Caco-2 (cell line): ENCODE results near the gene ZNF30. TPM values are rescaled to one million over a fixed set of nuclear protein-coding genes. Genes with fewer than 3 reads are reported as not detected.

ENCODE experiments used
- Bru-seq: library from RNA; stranded (reverse); fragments of 400-500 nt; gene quantifications from one replicate; lab custom pipeline; 2021; lab: Mats Ljungman, UMichigan
- BruChase-seq, 2 experiments: library from RNA; stranded (reverse); fragments of 400-500 nt; gene quantifications; one replicate each; lab custom pipeline; 2021; lab: Mats Ljungman, UMichigan
- BruUV-seq: library from RNA; stranded (reverse); fragments of 400-500 nt; replicated peaks from 2 replicates; lab custom pipeline; 2021; lab: Mats Ljungman, UMichigan
- CTCF ChIA-PET: fragments of 300-600 bp; sonication (Branson Sonifier 250); formaldehyde crosslinking; loops from one replicate; lab custom pipeline; 2022; ENCODE audit warnings: antibody characterized with exemption; lab: Charles Lee
- POLR2A ChIA-PET: fragments of 300-600 bp; sonication (Branson Sonifier 250); formaldehyde crosslinking; loops from one replicate; lab custom pipeline; 2022; ENCODE audit warnings: antibody characterized with exemption; lab: Charles Lee
- DNase-seq, 2 experiments: peaks; one replicate each; pipeline versions ENCODE4 v3.0.0 to v3.0.0-alpha.2; 2020 to 2022
- H3K27me3 ChIP-seq: replicated peaks from 2 replicates; pipeline ENCODE4 v1.6.0; 2011; ENCODE audit warnings: low read length; ENCODE audit not compliant: control insufficient read depth, insufficient read depth
- H3K36me3 ChIP-seq: 2 replicates; pipeline ENCODE4 v1.5.1; 2011; ENCODE audit warnings: low read length; ENCODE audit not compliant: control insufficient read depth, insufficient read depth
- H3K4me1 ChIP-seq: fragments of 250-450 bp; sonication (Bioruptor Pico); 2 replicates; pipeline ENCODE4 v1.5.1; 2020; ENCODE audit warnings: mild to moderate bottlenecking
- H3K4me3 ChIP-seq: 2 replicates; pipeline ENCODE4 v1.5.1; 2011; ENCODE audit warnings: low read depth, mild to moderate bottlenecking, control low read depth, low read length
- H3K9me3 ChIP-seq: fragments of 250-450 bp; sonication (Bioruptor Pico); 2 replicates; pipeline ENCODE4 v1.5.1; 2020; ENCODE audit warnings: mild to moderate bottlenecking, moderate library complexity
- H3K27ac Mint-ChIP-seq: one replicate; pipeline ENCODE4 v1.8.0; 2022; ENCODE audit warnings: mixed read lengths; ENCODE audit not compliant: unreplicated experiment
- H3K27me3 Mint-ChIP-seq: one replicate; pipeline ENCODE4 v1.8.0; 2022; ENCODE audit warnings: mixed read lengths; ENCODE audit not compliant: insufficient read depth, unreplicated experiment
- H3K36me3 Mint-ChIP-seq: one replicate; pipeline ENCODE4 v1.8.0; 2022; ENCODE audit warnings: mild to moderate bottlenecking, mixed read lengths; ENCODE audit not compliant: insufficient read depth, unreplicated experiment
- H3K4me1 Mint-ChIP-seq: one replicate; pipeline ENCODE4 v1.8.0; 2022; ENCODE audit warnings: low read depth, mixed read lengths; ENCODE audit not compliant: unreplicated experiment
- H3K4me3 Mint-ChIP-seq: one replicate; pipeline ENCODE4 v1.8.0; 2022; ENCODE audit warnings: mild to moderate bottlenecking, moderate library complexity, mixed read lengths; ENCODE audit not compliant: unreplicated experiment
- H3K9me3 Mint-ChIP-seq: one replicate; pipeline ENCODE4 v1.8.0; 2022; ENCODE audit warnings: mixed read lengths; ENCODE audit not compliant: unreplicated experiment
- CTCF ChIP-seq, 2 experiments: fragments of 200-600 bp in 1 of 2; IDR thresholded peaks; 1 replicate in 1 of 2; 2 replicates in 1 of 2; pipeline versions ENCODE4 v1.5.1 to v1.8.0; 2011 to 2022; ENCODE audit warnings: antibody characterized with exemption in 1 of 2, control low read depth in 1 of 2, inconsistent platforms in 1 of 2, low read depth in 1 of 2, low read length in 1 of 2, mild to moderate bottlenecking in 1 of 2, moderate library complexity in 1 of 2; ENCODE audit not compliant: insufficient read depth in 1 of 2, severe bottlenecking in 1 of 2, unreplicated experiment in 1 of 2
- intact Hi-C: fragments of 100-400 bp; cut with micrococcal nuclease; formaldehyde crosslinking; loops from one replicate; pipeline ENCODE4 v1.10.0; 2022; ENCODE audit not compliant: unreplicated experiment
- long read RNA-seq: library from polyadenylated mRNA; stranded (forward); transcript quantifications from one replicate; pipeline ENCODE4 v2.0.0, GENCODE V29; 2022
- total RNA-seq: library from RNA; stranded (reverse); gene quantifications from 2 replicates; pipeline ENCODE4 v1.2.3, GENCODE V29; 2022

The ZNF30 gene
- total RNA-seq (5.2 and 5.6 TPM in 2 replicates), Bru-seq, nascent RNA (percentile 58 among the genes with signal in this experiment), BruChase-seq, experiment 1, labeled RNA remaining after a 2-hour chase (percentile 59 among the genes with signal in this experiment), BruChase-seq, experiment 2, labeled RNA remaining after a 6-hour chase (percentile 52 among the genes with signal in this experiment)
- long read RNA-seq, transcript ZNF30-206 (6 exons, 2,583 nt): major isoform, 6 of 17 reads
- long read RNA-seq, partial matches to known transcripts: 0 of 17 reads
- long read RNA-seq, other reads (novel, unspliced or antisense): 9 of 17 reads

DNA sequence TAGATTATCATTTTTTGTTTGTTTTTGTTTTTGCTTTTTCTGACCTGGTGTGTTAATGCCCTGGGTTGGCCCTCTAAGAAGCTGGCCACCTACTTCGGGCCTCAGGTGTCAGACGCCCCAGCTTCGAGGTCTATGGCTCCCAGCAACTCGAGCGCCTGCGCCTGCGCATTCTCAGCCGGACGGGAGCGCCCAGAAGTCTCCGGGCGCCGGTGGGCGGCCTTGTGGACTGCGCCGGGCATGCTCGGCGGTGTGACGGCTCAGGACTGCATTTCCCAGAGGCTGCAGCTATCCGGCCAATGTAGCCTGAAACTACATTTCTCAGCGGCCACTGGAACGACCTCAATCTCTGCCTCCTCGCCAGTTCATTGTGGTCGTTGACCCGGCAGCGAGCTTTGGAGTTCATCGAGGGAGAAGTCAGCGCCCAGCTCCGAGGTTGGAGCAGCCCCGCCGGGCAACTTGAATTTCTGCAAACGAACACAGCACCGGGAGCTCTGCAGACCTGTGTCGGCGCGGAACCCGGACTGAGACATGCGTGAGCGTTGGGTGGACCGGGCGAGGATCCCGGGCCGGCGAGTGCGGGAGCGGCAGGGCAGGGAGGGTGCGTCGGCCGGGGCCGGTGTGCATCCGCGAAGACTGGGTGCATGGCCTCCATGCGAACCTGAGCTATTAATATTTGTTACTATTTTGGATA is at the start of gene ZNF30:
Gene ZNF30 (plus strand): TSS at position 219 of the 691 bp plus-strand sequence. CDS start 3,045 bp downstream, outside the sequence.
- no TSS peak for BruUV-seq
- no peaks in the 10 kb centered on the region for H3K4me1 Mint-ChIP-seq
- peaks cover 11% of the 10 kb centered on the region for H3K36me3 Mint-ChIP-seq
- H3K4me3 Mint-ChIP-seq: peak within 1 kb of the TSS; percentile 95
- Histone ChIP-seq H3K4me3 (peak within 1 kb of the TSS; percentile 71), H3K36me3 (no peaks in the 10 kb centered on the region; the same call in 1 of the 2 replicates), H3K27me3 (no peaks in the 10 kb centered on the region), H3K9me3 (no peaks in the 10 kb centered on the region), H3K4me1 (peaks cover 6% of the 10 kb centered on the region; the same call in 1 of the 2 replicates)
- H3K27ac Mint-ChIP-seq: peak within 1 kb of the TSS; percentile 86
- intact Hi-C loops: loop anchor here (5.0 kb wide), 1 partner anchor 75 kb away; no protein-coding TSS in a partner anchor
- DNase-seq: peak; percentile 95 to 96
- TF ChIP-seq CTCF (IDR thresholded peaks at IDR 0.05; ENCODE audit: insufficient read depth in 1 of 2, low read depth in 1 of 2, low read length in 1 of 2, severe bottlenecking in 1 of 2, unreplicated experiment in 1 of 2): no peak
- H3K9me3 Mint-ChIP-seq: peaks cover 9% of the 10 kb centered on the region
- H3K27me3 Mint-ChIP-seq: no peaks in the 10 kb centered on the region
- CTCF ChIA-PET: interaction anchor here (0.7 to 1.4 kb wide), 4 partner anchors 74 to 249 kb away, joined by 3 to 4 read pairs (median 3); partner anchors contain the start of genes SCGB2B2 and ZNF302
- POLR2A ChIA-PET: interaction anchor here (0.5 to 1.4 kb wide), 4 partner anchors 51 to 1021 kb away, joined by 4 to 9 read pairs (median 6); no protein-coding TSS in a partner anchor

DNA sequence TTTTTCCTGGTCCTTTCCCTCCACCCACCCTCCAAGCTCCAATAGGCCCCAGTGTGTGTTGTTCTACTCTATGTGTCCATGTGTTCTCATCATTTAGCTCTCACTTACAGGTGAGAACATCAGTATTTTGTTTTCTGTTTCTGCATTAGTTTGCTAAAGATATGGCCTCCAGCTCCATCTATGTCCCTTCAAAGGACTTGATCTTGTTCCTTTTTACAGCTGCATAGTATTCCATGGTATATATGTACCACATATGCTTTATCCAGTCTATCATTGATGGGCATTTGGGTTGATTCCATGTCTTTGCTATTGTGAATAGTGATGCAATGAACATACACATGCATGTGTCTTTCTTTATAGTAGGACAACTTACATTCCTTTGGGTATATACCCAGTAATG is 47.1 kb upstream of the ZNF30 start:
- BruUV-seq: no TSS peak
- no peak for TF ChIP-seq CTCF (IDR thresholded peaks at IDR 0.05; ENCODE audit: insufficient read depth in 1 of 2, low read depth in 1 of 2, low read length in 1 of 2, severe bottlenecking in 1 of 2, unreplicated experiment in 1 of 2)

GRCh38 chr19:34880034-34880433 is 46.7 kb upstream of the ZNF30 start:
- H3K4me1 ChIP-seq: no peaks in the 10 kb centered on the region
- ChIA-PET CTCF (no interaction called here), POLR2A (no interaction called here)
- no peak for DNase-seq
- intact Hi-C loops: no loop called here
- H3K9me3 ChIP-seq: no peaks in the 10 kb centered on the region
- H3K36me3 ChIP-seq: no peaks in the 10 kb centered on the region
- H3K9me3 Mint-ChIP-seq: peaks cover 23% of the 10 kb centered on the region
- H3K4me3 Mint-ChIP-seq: no peak overlapping the region
- H3K27me3 Mint-ChIP-seq: peaks cover 7% of the 10 kb centered on the region
- no peaks in the 10 kb centered on the region for H3K4me1 Mint-ChIP-seq
- no peaks in the 10 kb centered on the region for H3K36me3 Mint-ChIP-seq
- TF ChIP-seq CTCF (IDR thresholded peaks at IDR 0.05; ENCODE audit: insufficient read depth in 1 of 2, low read depth in 1 of 2, low read length in 1 of 2, severe bottlenecking in 1 of 2, unreplicated experiment in 1 of 2): no peak
- no peak overlapping the region for H3K4me3 ChIP-seq
- no TSS peak for BruUV-seq
- no peak overlapping the region for H3K27ac Mint-ChIP-seq
- no peaks in the 10 kb centered on the region for H3K27me3 ChIP-seq

More for the DNA sequence above, 47.1 kb upstream of the ZNF30 start:
- Histone ChIP-seq H3K36me3 (no peaks in the 10 kb centered on the region), H3K27me3 (no peaks in the 10 kb centered on the region), H3K4me3 (no peak overlapping the region), H3K9me3 (no peaks in the 10 kb centered on the region), H3K4me1 (no peaks in the 10 kb centered on the region)
- Mint-ChIP-seq H3K9me3 (peaks cover 18% of the 10 kb centered on the region), H3K36me3 (no peaks in the 10 kb centered on the region), H3K27ac (no peak overlapping the region), H3K4me1 (no peaks in the 10 kb centered on the region), H3K4me3 (no peak overlapping the region), H3K27me3 (peaks cover 7% of the 10 kb centered on the region)
- DNase-seq: no peak
- intact Hi-C loops: no loop called here
- POLR2A ChIA-PET: no interaction called here
- CTCF ChIA-PET: no interaction called here
